NCI-H526 (cell line): Measurements from ENCODE around the gene MGA.

Source experiments
- DNase-seq, 2 experiments: peaks; one replicate each; lab custom pipeline; 2025; lab: John Stamatoyannopoulos, UW

The MGA gene

DNA sequence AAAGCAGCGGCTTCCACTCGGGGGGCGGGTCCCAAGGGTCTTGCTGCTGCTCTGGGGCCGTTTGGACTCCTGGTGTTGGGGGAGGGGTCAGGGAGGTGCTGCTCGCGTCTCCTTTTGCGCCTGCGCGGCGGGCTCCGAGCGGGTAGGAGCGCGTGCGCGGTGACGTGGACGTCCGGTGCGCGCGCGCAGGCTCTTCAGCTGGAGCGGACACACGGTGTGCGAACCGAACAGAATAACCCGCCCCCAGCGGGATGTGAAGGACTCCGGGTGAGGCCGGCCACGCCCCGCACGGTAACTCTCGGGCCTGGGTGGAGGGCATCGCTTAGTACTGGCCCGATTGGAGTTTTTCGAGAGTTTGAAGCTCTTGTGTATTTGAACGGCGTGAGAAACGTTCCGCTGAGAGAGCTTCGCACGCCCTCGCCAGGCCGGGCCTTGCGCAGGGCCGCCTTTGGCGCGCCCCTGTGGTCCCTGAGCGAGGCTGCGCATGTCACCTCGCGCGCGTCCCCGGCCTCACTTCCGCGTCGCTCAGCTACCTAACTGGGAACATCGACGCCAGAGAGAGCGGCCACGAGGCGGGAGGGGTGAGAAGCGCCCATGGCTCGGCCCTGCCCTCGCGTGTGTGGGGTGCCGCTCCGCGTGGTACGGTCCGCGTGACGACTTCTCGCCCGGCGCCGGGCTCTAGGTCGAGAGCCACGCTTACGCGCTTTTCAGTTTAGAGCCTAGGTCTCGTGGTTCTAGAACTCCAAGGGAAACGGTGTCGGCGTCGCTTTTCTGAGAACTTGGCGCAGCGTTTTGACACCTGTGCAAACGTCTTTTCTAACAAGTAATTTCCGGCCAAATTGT is at the start of gene MGA:
MGA (plus strand) TSS at position 171 of the 843 bp plus-strand sequence.
- peak; percentile 89 to 97 for DNase-seq

GRCh38 chr15:41620536-41621199 is 39.5 kb upstream of the MGA start:
- peak in 1 of 2 experiments; percentile 21 for DNase-seq

- DNase-seq = peak; percentile 86 to 95
Measured at GRCh38 chr15:41621200-41622193, 38.7 kb upstream of the MGA start.

- DNase-seq = no peak
Measured at GRCh38 chr15:41622901-41623300, 37.3 kb upstream of the MGA start.

- DNase-seq = no peak
Measured at GRCh38 chr15:41627203-41627602, 33.0 kb upstream of the MGA start.

DNA sequence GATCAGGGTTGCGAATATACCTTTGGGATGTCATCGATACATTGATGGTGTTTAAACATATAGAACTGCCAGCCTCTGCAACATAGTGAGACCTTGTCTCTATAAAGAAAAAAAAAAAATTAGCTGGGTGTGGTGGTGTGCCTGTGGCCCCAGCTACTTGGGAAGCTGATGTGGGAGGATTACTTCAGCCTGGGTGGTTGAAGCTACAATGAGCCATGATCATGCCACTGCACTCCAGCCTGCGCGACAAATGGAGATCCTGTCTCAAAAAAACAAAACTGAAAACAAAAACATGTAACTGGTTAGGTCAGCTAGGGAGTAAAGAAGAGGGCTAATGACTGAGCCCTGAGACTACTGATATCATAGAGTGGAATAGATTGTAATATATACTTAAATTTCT is 30.7 kb upstream of the MGA start:
- no peak for DNase-seq

DNA sequence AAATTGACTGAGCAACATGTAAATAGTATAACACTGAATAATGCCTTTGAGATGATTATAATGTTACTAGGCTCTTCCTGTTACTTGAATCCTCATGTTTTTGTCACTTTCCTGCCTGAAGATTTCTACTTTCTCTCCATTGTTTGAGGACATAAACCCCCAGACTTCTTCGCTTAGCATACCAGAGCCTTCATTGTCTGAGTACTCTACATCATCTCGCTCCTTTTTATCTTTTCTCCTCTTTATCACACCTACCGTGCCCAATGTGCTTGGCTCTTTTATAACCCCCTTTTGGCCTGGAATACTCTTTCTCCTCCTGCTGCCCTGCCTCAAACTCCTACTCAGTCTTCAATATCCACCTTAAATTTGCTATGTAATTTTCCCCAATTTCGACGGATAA is 30.3 kb upstream of the MGA start:
- no peak for DNase-seq

DNA sequence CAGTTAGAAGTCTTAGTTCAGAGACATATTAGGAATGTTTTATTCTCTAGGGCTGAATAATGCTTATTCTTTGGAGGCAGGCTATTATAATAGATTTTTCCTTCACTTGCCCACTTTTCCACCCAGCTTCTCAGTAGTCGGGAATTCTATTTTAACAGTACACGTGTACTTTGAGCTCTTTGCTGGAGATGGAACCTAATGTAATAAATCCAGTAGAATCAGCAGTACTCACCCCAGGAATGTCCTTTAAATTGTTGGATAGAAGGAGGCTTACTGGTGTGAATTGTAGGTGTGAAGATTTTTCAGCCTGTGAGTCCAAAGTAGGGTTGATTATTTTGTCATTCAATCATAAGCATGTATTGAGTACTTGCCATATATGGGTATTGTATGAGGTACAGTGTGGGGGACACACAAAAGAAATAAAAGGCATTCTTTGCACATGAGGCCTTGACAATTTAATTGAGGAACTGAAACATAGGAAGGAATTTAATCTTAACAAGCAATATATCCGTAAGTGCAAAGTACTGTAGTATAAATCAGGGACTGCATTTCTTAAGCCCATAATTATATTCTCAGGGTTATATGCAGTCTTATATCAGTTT is 29.5 kb upstream of the MGA start:
- no peak for DNase-seq

GRCh38 chr15:41631880-41632470 is 28.2 kb upstream of the MGA start:
- DNase-seq = peak; percentile 48 to 51

GRCh38 chr15:41633609-41634008 is 26.6 kb upstream of the MGA start:
- no peak for DNase-seq

GRCh38 chr15:41634072-41634626 is 26.1 kb upstream of the MGA start:
- DNase-seq = peak; percentile 87 to 92

DNA sequence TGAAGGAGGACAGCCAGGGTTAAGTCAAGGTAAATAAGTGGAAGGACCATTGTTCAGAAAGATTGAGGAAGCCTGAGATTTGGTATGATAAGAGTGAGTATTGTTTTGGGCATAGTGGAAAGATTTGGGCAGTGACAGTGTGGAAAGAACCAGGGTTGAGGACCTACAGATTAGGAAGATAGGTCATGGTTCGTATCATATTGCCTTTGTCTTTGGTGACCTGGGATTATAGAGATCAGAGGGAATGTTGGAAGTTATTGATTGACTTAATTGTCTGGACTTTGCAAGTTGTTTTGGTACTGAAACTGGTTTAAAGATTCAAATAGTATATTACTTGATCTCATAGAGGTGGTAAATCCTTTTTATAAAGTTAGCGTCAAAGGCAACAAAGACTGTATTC is 23.1 kb upstream of the MGA start:
- DNase-seq = no peak

DNA sequence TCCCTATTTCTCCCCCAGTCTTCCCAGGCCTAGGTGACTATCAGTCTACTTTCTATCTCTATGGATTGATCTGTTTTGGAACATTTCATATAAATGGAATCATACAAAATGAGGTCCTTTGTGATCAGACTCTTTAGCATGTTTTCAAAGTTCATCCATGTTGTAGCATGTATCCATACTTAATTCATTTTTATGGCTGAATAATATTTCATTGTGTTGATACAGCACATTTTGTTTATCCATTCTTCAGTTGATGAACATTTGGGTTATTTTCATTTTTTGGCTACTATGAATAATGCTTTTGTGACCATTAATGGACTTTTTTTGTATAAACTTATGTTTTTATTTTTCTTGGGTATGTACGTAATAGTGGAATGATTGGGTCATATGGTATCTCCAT is 19.2 kb upstream of the MGA start:
- DNase-seq = no peak

- DNase-seq = no peak
Measured at GRCh38 chr15:41647262-41647661, 12.9 kb upstream of the MGA start.

DNA sequence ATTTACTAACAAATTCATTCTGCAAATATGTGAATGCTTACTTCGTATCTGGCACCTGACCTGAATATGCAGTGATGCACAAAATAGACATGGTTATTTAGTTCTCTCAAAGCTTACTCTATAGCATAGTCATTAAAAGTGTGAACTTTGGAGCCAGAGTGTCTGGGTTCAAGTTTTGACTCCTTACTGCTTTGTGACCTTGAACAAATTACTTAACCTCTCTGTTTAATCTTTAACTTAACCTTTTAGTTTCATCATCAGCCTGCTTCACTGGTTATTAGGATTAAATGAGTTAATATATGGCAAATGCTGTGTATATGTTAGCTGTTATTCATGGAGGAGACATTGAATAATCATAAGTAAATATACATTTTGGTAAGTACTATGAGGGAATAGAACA is 12.1 kb upstream of the MGA start:
- no peak for DNase-seq

- DNase-seq = no peak
Measured at GRCh38 chr15:41648770-41649169, 11.4 kb upstream of the MGA start.

DNA sequence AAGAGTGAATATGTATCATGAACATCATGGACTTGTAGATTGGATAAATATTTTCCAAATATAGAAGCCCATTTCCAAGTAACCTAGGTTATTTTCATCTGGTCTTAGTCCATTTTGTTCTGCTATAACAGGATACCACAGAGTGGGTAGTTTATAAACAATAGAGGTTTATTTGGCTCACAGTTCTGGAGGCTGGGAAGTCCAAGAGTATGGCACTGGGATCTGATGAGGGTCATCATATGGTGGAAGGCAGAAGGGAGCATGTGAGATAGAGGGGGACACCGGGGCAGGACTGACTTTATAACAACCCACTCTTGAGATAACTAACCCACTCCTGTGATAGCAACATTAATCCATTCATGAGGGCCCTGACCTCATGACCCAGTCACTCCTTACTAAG is 9.4 kb upstream of the MGA start:
- DNase-seq = no peak

GRCh38 chr15:41651373-41651772 is 8.8 kb upstream of the MGA start:
- no peak for DNase-seq

GRCh38 chr15:41653760-41654159 is 6.4 kb upstream of the MGA start:
- DNase-seq = no peak

- no peak for DNase-seq
Measured at GRCh38 chr15:41655716-41656115, 4.5 kb upstream of the MGA start.

- DNase-seq = no peak
Measured at GRCh38 chr15:41656188-41656587, 4.0 kb upstream of the MGA start.
